HG02885 (cell line): ENCODE measurements around the gene PRDX5.
A peak's percentile ranks its signal among the peaks of the same experiment; 100 is the strongest.

Experiments used
- ATAC-seq: cut with Tn5 transposase; IDR thresholded peaks from one replicate; pipeline ENCODE4 v1.9.1; 2021; ENCODE audit warnings: mild to moderate bottlenecking; ENCODE audit not compliant: unreplicated experiment, poor library complexity

PRDX5 gene

DNA sequence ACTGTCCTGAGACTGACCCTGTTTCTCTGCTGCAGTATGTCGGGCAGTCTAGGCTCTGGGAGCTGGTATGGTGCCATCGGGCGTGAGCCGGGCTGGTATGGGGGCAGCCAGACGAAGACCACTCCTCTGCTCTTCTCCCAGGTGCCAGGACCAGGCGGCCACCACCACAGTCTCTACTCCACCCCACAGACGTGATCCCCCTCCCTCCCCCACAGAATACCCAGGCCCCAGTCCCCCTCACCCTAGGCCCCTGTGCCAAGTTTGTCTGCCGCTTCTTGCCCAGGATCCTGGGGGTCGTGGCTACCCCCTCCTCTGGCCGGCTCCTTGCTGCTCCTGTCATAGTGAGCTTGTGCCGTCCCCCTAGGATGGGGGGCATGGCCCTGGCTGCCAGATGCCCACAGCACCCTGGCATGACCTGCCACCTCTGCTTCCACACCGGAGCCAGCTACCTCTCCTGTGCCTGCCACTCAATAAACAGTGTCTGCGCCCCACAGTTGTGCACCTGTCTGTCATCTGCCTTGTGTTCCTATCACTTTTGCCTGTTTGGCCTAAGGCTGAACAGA lies 28.8 kb upstream of the PRDX5 start:
- no peak for ATAC-seq

DNA sequence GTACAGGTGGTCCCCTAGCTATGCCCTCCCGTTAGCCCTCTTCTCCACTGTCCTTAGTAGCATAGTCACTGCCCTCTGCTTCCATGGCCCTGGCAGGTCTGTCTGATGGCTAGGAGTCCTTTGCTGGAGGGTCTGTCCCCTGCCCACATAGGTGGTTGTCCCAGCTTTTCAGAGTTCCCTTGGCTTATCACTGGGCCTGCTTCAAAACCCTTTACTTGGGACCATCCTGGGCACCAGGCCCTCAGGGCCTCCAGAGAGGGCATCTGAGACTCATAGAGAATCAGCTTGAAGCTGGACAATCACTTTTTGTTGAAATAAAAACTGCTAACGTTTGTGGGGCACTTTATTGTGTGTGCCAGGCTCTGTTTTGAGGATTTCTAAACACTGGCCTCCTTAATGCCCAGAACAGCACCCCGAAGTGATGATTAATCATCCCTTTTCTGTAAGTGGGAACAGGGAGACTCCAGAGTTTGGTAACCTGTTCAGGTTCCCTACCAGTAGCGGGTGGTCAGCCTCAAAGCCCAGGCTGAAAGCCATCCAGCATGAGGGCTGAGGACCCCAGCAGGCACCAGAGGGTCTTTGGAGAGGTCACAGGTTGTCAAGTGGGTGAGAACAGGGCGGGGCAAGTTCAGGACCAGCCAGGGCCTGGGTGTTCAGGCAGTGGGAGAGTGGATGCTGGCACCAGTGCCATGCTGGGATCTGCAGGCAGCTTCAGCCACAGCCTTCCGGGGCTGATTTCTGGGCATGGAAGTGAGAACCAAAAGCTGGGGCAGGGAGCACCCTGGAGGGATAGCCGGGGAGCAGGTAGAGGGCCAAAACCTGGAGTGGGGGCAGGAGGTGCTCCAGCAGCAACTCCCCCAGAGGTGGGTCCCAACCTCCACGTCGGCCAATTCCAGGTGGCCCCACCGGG lies 27.3 kb upstream of the PRDX5 start:
- ATAC-seq, result no peak

DNA sequence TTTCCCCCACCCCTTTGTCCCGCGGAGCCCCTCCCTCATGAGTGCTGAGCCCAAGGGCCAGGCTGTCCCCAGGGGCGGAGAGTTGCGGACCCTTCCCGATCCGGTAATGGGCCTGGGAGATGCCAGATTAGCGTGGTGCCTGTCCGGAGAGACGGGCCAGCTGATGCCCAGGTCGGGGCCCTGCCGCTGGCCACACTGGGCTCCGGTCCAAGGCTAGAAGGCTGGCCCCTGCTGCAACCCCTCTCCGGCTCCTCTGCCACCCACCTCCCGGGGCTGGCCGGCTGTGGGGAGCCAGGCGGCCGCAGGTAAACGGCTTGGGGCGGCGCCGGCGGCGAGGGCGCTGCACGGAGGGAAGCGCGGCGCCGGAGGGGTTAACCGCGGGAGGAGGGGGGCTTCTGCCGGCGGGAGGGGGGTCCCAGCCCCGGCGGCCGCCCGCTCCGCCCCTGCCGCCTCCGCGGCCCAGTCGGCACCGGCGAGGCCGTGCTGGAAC lies 26.6 kb upstream of the PRDX5 start, which contains the start of gene KCNK4:
Gene KCNK4 (plus strand): TSS at position 41 of the 490 bp plus-strand sequence. CDS start 1,717 bp downstream, outside the sequence.
- ATAC-seq, result no peak

DNA sequence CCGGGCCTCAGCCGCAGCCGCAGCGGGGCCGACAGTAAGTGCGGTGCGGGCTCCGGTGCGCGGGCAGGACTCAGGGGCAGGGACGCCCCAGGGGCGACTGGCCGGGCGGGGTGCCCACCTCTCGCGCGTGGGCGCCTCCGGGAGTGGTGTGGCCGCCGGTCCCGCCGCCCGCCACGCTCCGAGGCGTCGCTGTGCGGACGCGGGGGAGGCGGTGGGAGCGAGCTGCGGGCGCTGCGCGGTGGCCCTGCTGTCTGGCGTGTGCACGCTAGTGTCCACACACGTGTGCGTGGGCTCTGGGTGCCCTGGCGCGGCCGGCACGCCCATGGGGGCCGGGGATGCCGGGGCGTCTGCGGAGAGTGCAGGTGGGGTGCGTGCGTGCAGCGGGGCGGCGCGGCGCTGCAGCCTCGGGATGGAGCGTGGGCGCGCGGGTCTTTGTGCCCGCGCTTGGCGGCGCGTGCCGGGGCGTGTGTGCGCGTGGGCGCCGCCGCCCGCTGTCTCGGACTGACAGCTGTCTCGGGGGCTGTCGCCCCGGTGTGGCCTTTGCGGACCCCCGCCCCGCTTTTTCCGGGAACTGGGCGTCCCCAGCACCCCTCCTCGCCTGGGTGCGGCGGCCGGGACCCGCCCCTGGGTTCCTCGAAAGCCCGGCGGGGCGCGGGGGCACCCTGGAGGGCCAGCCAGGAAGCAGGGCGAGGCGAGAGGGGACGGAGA lies 26.0 kb upstream of the PRDX5 start:
- no peak for ATAC-seq

DNA sequence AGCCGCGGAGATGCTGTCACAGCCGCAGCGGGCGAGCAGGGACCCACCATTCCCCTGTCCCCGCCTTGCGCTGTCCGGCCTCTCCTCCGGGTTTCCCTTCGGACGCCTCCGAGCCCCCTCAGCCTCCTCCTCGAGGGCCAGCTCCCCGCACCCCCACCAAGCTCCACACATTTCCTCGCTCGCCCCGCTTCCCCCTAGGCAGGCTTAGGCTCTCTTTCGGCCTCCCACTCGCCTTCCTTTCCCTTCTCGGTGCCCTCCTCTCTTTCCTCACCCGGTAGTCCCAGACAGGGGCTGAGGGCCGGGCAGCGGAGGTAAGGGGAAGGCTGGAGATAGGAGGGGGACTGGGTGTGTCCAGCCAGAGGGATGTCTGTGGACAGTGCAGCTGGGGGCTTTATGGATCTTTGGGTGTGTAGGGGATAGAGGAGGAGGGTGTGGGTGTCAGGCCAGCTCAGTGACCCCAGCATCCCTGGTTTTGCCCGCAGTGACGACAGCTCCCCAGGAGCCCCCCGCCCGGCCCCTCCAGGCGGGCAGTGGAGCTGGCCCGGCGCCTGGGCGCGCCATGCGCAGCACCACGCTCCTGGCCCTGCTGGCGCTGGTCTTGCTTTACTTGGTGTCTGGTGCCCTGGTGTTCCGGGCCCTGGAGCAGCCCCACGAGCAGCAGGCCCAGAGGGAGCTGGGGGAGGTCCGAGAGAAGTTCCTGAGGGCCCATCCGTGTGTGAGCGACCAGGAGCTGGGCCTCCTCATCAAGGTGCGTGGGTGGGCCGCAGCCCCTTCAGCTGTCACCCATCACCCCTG lies 25.3 kb upstream of the PRDX5 start:
- ATAC-seq, result no peak

DNA sequence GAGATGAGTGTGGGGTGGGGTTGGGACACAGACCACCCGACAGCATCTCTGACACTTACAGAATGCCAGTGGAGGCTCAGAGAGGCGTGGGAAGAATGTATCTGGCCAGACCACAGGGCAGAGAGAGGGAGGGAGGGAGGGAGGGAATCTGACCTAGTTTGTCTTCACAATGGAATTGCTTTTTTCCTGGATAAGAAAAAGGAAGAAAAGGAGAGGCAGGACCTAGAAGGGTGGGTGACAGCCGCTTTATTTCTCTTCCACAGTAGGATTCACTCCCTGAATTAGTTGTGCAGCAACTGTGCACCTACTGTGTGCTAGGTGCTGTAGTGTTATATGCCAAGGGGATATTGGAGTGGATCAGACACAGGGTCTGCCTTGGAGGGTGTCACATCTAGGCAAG lies 23.1 kb upstream of the PRDX5 start:
- ATAC-seq, result no peak

DNA sequence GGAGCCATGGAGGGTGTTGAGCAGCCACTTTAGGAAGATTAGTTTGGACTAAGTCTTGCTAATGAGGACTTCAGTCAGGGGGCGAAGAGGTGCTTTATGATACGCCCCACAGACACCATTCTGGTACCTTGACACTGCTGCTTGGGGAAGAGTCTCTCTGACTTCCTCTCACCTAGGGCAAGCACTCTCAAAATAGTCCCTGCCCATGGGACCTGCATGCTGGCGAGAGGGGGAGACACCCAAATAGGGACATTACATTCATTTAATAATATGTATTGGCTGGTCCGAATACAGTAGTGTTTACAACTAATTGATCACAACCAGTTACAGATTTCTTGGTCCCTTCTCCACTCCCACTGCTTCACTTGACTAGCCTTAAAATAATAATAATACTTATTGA lies 22.2 kb upstream of the PRDX5 start:
- no peak for ATAC-seq

DNA sequence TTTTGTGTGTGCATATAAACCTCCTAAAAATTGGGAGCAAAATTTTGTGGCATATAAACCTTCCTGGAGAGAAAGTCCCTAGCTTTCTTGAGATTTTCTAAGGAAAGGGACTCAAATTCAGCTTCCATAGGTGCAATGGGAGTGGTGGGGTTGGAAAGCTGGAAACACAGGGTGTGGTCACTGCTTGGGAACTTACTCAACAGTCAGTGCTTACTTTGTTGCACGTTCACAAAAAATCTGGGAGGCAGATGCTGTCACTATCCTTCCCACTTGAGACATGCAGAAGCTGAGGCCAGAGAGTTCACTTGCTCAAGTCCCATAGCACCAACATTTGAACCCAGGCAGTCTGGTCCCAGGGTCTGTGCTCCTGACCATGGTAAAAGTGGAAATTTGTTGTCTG lies 21.7 kb upstream of the PRDX5 start:
- no peak for ATAC-seq

DNA sequence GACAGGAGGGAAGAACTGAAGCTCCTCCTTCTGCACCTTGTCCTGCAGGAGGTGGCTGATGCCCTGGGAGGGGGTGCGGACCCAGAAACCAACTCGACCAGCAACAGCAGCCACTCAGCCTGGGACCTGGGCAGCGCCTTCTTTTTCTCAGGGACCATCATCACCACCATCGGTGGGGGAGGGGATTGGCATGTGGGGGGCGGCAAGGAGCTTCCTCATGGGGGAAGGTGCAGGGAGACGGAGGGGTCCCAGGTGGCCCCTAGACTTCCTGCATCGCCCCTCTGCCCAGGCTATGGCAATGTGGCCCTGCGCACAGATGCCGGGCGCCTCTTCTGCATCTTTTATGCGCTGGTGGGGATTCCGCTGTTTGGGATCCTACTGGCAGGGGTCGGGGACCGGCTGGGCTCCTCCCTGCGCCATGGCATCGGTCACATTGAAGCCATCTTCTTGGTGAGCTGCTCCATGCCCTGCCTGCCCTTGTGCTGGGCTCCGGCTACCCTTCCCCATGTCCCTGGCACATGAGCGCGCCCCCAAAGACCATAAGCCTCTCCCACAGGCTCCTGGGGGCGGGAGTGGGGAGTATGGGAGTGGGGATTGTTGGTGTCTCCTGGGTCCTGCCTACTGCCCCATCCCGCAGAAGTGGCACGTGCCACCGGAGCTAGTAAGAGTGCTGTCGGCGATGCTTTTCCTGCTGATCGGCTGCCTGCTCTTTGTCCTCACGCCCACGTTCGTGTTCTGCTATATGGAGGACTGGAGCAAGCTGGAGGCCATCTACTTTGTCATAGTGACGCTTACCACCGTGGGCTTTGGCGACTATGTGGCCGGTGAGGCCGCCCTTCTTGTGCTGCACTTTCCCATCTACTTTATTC lies 20.9 kb upstream of the PRDX5 start:
- ATAC-seq, result no peak

DNA sequence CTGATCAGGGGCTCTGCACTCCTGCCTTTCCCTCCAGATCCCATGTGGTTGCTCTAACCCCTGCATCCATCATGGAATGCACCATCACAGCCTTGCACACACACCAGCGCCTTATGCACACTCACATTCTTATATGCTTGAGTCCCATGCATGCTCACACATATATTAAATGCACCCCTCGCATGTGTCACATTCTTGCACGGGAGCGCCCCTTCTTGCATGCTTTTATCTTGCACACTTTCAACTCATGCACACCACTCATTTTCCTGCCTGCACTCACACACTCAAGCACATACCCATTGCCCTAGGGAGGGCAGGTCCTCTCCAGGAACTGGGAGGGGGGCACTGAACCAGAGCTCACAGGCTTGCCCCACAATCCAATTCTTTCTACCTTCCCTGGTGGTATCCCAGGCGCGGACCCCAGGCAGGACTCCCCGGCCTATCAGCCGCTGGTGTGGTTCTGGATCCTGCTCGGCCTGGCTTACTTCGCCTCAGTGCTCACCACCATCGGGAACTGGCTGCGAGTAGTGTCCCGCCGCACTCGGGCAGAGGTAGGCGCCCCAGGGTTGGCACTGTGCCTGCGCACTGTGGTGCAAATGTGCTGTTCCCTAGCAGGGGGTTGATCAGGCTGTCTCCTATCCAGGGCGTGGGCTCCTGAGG lies 20.1 kb upstream of the PRDX5 start:
- ATAC-seq, result no peak

DNA sequence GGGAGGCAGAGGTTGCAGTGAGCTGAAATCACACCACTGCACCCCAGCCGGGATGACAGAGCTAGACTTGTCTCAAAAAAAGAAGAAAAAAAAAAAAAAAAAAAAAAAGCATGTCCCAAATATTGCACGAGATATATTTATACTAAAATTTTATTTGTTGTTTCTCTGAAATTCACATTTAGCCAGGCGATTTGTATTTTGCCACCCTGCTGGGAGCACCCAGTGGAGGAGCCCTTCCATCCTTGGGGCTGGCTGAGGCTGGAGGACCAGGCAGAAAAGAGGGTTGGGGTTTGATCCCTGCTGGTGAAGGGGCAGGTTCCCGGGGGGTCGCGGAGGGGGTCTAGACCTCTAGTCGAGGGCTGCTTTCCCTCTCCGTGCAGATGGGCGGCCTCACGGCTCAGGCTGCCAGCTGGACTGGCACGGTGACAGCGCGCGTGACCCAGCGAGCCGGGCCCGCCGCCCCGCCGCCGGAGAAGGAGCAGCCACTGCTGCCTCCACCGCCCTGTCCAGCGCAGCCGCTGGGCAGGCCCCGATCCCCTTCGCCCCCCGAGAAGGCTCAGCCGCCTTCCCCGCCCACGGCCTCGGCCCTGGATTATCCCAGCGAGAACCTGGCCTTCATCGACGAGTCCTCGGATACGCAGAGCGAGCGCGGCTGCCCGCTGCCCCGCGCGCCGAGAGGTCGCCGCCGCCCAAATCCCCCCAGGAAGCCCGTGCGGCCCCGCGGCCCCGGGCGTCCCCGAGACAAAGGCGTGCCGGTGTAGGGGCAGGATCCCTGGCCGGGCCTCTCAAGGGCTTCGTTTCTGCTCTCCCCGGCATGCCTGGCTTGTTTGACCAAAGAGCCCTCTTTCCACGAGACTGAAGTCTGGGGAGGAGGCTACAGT lies 18.7 kb upstream of the PRDX5 start:
- no peak for ATAC-seq

DNA sequence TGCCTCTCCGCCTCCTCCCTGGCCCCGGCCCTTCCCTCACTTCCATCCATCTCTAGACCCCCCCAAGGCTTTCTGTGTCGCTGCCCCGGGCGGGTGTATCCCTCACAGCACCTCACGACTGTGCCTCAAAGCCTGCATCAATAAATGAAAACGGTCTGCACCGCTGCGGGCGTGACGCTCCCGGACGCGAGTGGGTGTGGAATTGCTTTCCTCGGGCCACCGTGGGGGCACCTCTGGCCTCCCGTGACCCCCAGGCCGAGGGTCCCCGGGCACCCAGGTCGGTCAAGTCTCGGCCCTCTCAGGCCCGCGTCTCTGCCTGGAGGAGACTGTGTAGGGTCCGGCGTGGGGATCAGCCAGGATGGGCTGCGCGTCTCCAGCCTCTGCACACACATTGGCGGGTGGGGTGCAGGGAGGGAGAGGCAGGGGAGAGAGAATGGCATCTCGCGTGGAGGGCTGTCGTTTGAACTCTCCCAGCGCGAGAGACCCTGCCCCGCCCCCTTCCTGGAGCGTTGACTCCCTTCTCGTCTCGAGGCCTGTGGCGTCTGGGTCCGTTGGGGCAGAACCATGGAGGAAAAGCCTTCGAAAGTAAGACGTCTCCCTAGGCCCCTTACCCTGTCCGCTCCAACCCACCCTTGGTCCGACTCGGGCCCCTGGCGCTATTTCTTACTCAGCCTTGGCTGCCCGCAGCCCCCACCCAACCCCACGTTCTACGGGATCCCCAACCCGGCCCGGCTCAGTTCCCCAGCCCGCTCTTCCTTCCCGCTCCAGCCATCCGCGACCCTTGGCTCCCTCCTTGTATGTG lies 17.9 kb upstream of the PRDX5 start, which contains the start of gene CATSPERZ:
Gene CATSPERZ (plus strand): TSS at position 512 of the 802 bp plus-strand sequence. CDS start 53 bp downstream, at position 565.
- no peak for ATAC-seq

DNA sequence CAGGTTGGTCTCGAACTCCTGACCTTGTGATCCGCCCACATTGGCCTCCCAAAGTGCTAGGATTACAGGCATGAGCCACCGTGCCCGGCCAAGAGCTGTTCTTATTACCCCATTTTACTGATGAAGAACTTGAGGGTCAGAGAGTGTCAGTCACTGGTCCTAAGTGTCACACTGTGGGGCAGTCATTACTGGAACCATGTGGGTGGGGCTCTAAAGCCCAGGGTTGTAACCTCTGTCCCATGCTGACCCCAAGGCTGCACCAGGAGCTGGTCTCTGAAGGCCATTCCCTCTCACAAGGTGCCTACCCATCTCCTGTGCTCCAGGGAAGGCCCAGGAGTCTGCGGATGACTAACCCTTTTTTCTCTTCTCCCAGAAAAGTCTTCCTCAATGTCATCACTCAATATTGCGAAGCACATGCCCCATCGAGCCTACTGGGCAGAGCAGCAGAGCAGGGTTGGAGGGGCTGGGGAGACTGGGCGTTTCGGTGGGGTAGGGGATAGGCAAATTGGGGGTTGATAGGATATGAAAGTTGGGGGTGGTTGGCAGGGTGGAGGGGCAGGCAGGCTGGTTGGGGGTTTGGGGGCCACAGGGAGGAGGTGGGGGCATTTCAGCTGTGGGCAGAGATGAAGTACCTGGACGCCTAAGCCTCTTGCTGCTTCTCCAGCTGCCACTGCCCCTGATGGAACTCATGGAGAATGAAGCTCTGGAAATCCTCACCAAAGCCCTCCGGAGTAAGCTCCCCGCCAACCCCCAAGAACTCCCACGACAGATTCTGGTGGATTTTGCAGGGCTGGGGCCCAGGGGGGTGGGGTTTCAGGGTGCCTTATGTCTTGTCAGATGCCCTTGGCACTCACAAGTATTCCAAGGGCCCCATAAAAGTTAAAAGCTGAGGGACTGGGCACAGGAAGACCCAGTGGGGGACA lies 14.6 kb upstream of the PRDX5 start:
- no peak for ATAC-seq

DNA sequence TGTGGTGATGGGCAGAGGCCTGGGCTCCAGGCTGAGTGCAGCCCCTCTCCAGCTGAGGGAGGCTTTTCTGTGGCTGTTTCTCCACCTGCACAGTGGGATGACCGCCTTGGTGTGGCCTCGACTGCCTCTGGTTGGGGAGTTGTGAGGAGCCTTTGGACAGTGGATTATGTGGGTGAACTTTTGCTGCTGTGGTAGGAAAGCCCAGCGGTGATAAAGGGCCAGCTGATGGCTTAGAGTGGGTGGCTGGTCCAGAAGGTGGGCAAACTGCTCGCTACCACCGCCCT lies 13.9 kb upstream of the PRDX5 start:
- ATAC-seq, result no peak

DNA sequence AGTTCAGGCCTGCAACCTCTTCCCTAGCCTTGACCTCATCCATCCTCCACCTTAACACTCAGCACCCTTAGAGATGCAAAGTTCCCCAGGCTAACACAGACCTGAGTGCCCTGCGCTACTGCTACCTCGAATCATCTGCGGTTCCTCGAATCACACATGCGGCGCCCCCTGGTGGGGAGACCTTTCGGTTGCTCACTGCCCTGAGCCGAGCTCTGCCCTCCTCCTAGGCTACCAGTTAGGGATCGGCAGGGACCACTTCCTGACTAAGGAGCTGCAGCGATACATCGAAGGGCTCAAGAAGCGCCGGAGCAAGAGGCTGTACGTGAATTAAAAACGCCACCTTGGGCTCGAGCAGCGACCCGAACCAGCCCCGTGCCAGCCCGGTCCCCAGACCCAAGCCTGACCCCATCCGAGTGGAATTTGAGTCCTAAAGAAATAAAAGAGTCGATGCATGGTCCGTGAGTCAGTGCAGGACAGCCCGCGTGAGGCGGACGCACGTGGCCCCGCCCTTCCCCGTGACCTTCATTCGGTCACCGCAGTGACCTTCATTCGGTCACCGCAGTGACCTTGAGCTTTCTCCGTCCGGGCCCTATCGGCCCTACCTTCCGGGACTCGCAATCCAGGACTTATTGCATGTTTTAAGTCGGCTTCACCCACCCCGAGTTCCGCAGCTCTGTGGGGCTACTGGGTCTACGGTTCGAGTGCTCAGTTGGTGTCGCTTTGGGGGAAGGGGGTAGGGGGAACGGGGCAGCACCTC lies 13.4 kb upstream of the PRDX5 start:
- ATAC-seq, result peak; percentile 33
